NCI-H526 (cell line): ENCODE results near the gene ZBTB3.
"Not testable (repeated sequence)": the region's sequence is repeated elsewhere in the genome, so short reads cannot be mapped to it uniquely, and the experiment has no call there.

ENCODE experiments used
- DNase-seq, 2 experiments: peaks; one replicate each; lab custom pipeline; 2025; lab: John Stamatoyannopoulos, UW

The ZBTB3 gene

GRCh38 chr11:62757846-62758788 lies 4.2 kb upstream of the ZBTB3 start:
- no peak for DNase-seq

- no peak for DNase-seq
These were observed 1.2 kb upstream of the ZBTB3 start for GRCh38 chr11:62755086-62755615.

- no peak for DNase-seq
These were observed 795 bp downstream of the ZBTB3 start for GRCh38 chr11:62752994-62753735.

GRCh38 chr11:62752177-62752785 lies 1.7 kb downstream of the ZBTB3 start:
- DNase-seq: no peak

- DNase-seq: not testable (repeated sequence)
These were observed 4.0 kb downstream of the ZBTB3 start for GRCh38 chr11:62749931-62750330.

- peak; percentile 82 to 90 for DNase-seq
These were observed 6.3 kb downstream of the ZBTB3 start for GRCh38 chr11:62747475-62748160.

- DNase-seq: no peak
These were observed 16.8 kb downstream of the ZBTB3 start for GRCh38 chr11:62737196-62737595.

GRCh38 chr11:62732830-62733229 lies 21.1 kb downstream of the ZBTB3 start:
- DNase-seq: peak; percentile 60 to 68

GRCh38 chr11:62730076-62730475 lies 23.9 kb downstream of the ZBTB3 start:
- not testable (repeated sequence) for DNase-seq

- DNase-seq: peak; percentile 93 to 96
These were observed 25.6 kb downstream of the ZBTB3 start, which contains the start of gene TTC9C for GRCh38 chr11:62728171-62728988. TSS of gene TTC9C (plus strand) at chr11:62728486. CDS start at chr11:62728849, 363 bp downstream.

GRCh38 chr11:62727872-62728170 lies 26.1 kb downstream of the ZBTB3 start:
- DNase-seq: peak; percentile 99

GRCh38 chr11:62727165-62727871 lies 26.6 kb downstream of the ZBTB3 start, which contains the start of gene HNRNPUL2:
TSS of gene HNRNPUL2 (minus strand) at chr11:62727457. CDS start at chr11:62727156, 301 bp downstream.
- peak; percentile 99 to 100 for DNase-seq

GRCh38 chr11:62726915-62727164 lies 27.1 kb downstream of the ZBTB3 start:
- no peak for DNase-seq

GRCh38 chr11:62726156-62726914 lies 27.6 kb downstream of the ZBTB3 start:
- peak in 1 of 2 experiments; percentile 52 for DNase-seq

GRCh38 chr11:62725646-62726045 lies 28.3 kb downstream of the ZBTB3 start:
- peak in 1 of 2 experiments; percentile 19 for DNase-seq

- no peak for DNase-seq
These were observed 29.8 kb downstream of the ZBTB3 start for GRCh38 chr11:62724171-62724570.

GRCh38 chr11:62721994-62722393 lies 32.0 kb downstream of the ZBTB3 start:
- peak in 1 of 2 experiments; percentile 39 for DNase-seq

GRCh38 chr11:62719302-62719978 lies 34.5 kb downstream of the ZBTB3 start:
- no peak for DNase-seq

- DNase-seq: no peak
These were observed 37.1 kb downstream of the ZBTB3 start for GRCh38 chr11:62716816-62717215.
